Mesenchymal stem cell (in vitro differentiated cells and primary cell): ENCODE results near the gene RPTOR.
A peak's percentile ranks its signal among the peaks of the same experiment; 100 is the strongest.

ENCODE experiments used
- DNase-seq: peaks from one replicate; pipeline ENCODE4 v3.0.0-alpha.2; 2013
- H2AFZ ChIP-seq: one replicate; pipeline ENCODE4 v1.6.1; 2013; ENCODE audit warnings: low read depth, mild to moderate bottlenecking, control low read depth, inconsistent platforms, low read length, moderate library complexity
- H2AK5ac ChIP-seq: 2 replicates; pipeline ENCODE4 v1.6.1; 2013; ENCODE audit warnings: low read length, moderate library complexity, mild to moderate bottlenecking, inconsistent platforms; ENCODE audit not compliant: severe bottlenecking
- H2BK120ac ChIP-seq: one replicate; pipeline ENCODE4 v1.6.1; 2013; ENCODE audit warnings: low read depth, mild to moderate bottlenecking, inconsistent platforms, low read length, moderate library complexity
- H2BK12ac ChIP-seq, 2 experiments: one replicate each; pipeline ENCODE4 v1.6.1; 2013; ENCODE audit warnings: inconsistent platforms in 2 of 2, low read length in 2 of 2, mild to moderate bottlenecking in 2 of 2, moderate library complexity in 2 of 2, control low read depth in 1 of 2
- H2BK15ac ChIP-seq: one replicate; pipeline ENCODE4 v1.6.1; 2013; ENCODE audit warnings: mild to moderate bottlenecking, low read depth, inconsistent platforms; ENCODE audit not compliant: poor library complexity, severe bottlenecking
- H2BK5ac ChIP-seq: 2 replicates; pipeline ENCODE4 v1.6.1; 2013; ENCODE audit warnings: low read depth, mild to moderate bottlenecking, low read length, control low read depth, inconsistent platforms; ENCODE audit not compliant: poor library complexity, severe bottlenecking
- H3K14ac ChIP-seq, 2 experiments: one replicate each; pipeline ENCODE4 v1.6.1; 2013; ENCODE audit warnings: inconsistent platforms in 2 of 2, low read length in 2 of 2, control low read depth in 1 of 2, mild to moderate bottlenecking in 1 of 2, moderate library complexity in 1 of 2
- H3K18ac ChIP-seq, 2 experiments: one replicate each; pipeline ENCODE4 v1.6.1; 2013; ENCODE audit warnings: inconsistent platforms in 2 of 2, low read length in 2 of 2, control low read depth in 1 of 2, low read depth in 1 of 2, mild to moderate bottlenecking in 1 of 2
- H3K23ac ChIP-seq, 2 experiments: one replicate each; pipeline ENCODE4 v1.6.1; 2013; ENCODE audit warnings: inconsistent platforms in 2 of 2, low read length in 2 of 2, mild to moderate bottlenecking in 2 of 2, moderate library complexity in 2 of 2, control low read depth in 1 of 2
- H3K27ac ChIP-seq: 2 replicates; pipeline ENCODE4 v1.5.1; 2013; ENCODE audit warnings: mild to moderate bottlenecking, moderate library complexity, low read length, control low read depth, inconsistent platforms; ENCODE audit not compliant: poor library complexity, severe bottlenecking
- H3K27me3 ChIP-seq, 2 experiments: 2 replicates each; pipeline versions ENCODE4 v1.6.1 to v1.7.0; 2013; ENCODE audit warnings: low read length in 2 of 2, mild to moderate bottlenecking in 2 of 2, moderate library complexity in 2 of 2, control low read depth in 1 of 2, inconsistent platforms in 1 of 2; ENCODE audit not compliant: control insufficient read depth in 1 of 2, insufficient read depth in 1 of 2
- H3K36me3 ChIP-seq, 2 experiments: 2 replicates each; pipeline versions ENCODE4 v1.6.1 to v1.7.0; 2013; ENCODE audit warnings: low read length in 2 of 2, control low read depth in 1 of 2, inconsistent platforms in 1 of 2, low read depth in 1 of 2, mild to moderate bottlenecking in 1 of 2; ENCODE audit not compliant: insufficient read depth in 2 of 2, control insufficient read depth in 1 of 2
- H3K4ac ChIP-seq, 2 experiments: one replicate each; pipeline ENCODE4 v1.6.1; 2013; ENCODE audit warnings: inconsistent platforms in 2 of 2, low read length in 2 of 2, mild to moderate bottlenecking in 2 of 2, moderate library complexity in 2 of 2, control low read depth in 1 of 2, low read depth in 1 of 2
- H3K4me1 ChIP-seq: 2 replicates; pipeline ENCODE4 v1.6.1; 2013; ENCODE audit warnings: low read depth, low read length, control low read depth; ENCODE audit not compliant: control insufficient read depth, insufficient read depth
- H3K4me2 ChIP-seq: 2 replicates; pipeline ENCODE4 v1.6.1; 2013; ENCODE audit warnings: low read length, mild to moderate bottlenecking, inconsistent platforms; ENCODE audit not compliant: poor library complexity, severe bottlenecking
- H3K4me3 ChIP-seq, 2 experiments: 2 replicates each; pipeline versions ENCODE4 v1.5.1 to v1.7.0; 2013; ENCODE audit warnings: low read length in 2 of 2, mild to moderate bottlenecking in 2 of 2, control low read depth in 1 of 2, low read depth in 1 of 2; ENCODE audit not compliant: insufficient read depth in 1 of 2
- H3K79me1 ChIP-seq: replicated peaks from 2 replicates; pipeline ENCODE4 v1.6.1; 2013; ENCODE audit warnings: mild to moderate bottlenecking, control low read depth, low read length, inconsistent platforms; ENCODE audit not compliant: poor library complexity, severe bottlenecking
- H3K9ac ChIP-seq: 2 replicates; pipeline ENCODE4 v1.7.0; 2013; ENCODE audit warnings: mild to moderate bottlenecking, low read length, moderate library complexity
- H3K9me3 ChIP-seq: 2 replicates; pipeline ENCODE4 v1.7.0; 2013; ENCODE audit warnings: mild to moderate bottlenecking, low read length; ENCODE audit not compliant: control insufficient read depth
- H4K8ac ChIP-seq: one replicate; pipeline ENCODE4 v1.6.1; 2013; ENCODE audit warnings: inconsistent platforms, mild to moderate bottlenecking, low read length, moderate library complexity
- H4K91ac ChIP-seq: one replicate; pipeline ENCODE4 v1.6.1; 2013; ENCODE audit warnings: mild to moderate bottlenecking, low read length, inconsistent platforms
- WGBS: methylation state at CpG from one replicate; pipeline ENCODE4 v1.1.7; 2013; ENCODE audit warnings: mixed read lengths; 5-methylcytosine and 5-hydroxymethylcytosine counted together

Gene RPTOR

DNA sequence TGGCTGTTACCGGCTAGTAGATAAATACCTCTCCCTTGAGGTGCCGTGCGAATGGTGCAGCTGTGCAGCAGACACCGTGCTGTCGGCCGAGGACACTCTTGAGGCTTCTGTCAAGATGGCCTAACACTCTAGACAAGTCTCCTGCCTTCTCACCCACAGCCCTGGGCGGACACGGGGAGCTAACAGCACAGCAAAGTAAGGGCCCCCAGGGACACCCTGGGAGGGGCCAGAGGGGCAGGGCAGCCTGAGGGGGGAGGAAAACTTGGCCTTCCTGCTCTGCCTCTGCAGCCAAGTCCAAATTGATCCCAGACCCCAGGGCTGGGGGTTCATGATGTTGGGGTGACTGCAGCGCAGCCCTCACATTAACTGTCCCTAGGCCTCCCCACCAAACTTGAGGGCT, 210.2 kb downstream of the RPTOR start:
- Histone ChIP-seq H3K23ac (no peak overlapping the region), H3K79me1 (peaks cover 25% of the 10 kb centered on the region), H3K18ac (peak overlapping the region in 1 of 2 experiments; percentile 35), H2AFZ (no peak overlapping the region), H2AK5ac (no peak overlapping the region), H2BK5ac (no peak overlapping the region), H3K4me2 (no peak overlapping the region), H3K4ac (no peak overlapping the region), H3K4me1 (peaks cover 17% of the 10 kb centered on the region), H2BK12ac (peak overlapping the region in 1 of 2 experiments; percentile 26), H3K27ac (no peak overlapping the region), H3K9ac (no peak overlapping the region), H4K91ac (peak overlapping the region; percentile 34), H3K36me3 (peaks cover 35 to 41% of the 10 kb centered on the region in 2 experiments), H2BK15ac (no peak overlapping the region), H2BK120ac (no peak overlapping the region), H3K4me3 (no peak overlapping the region), H3K9me3 (no peaks in the 10 kb centered on the region), H3K14ac (no peak overlapping the region), H3K27me3 (no peaks in the 10 kb centered on the region), H4K8ac (no peak overlapping the region)
- DNase-seq: no peak
- 80% methylated on average over 8 of the region's 9 CpGs for WGBS

DNA sequence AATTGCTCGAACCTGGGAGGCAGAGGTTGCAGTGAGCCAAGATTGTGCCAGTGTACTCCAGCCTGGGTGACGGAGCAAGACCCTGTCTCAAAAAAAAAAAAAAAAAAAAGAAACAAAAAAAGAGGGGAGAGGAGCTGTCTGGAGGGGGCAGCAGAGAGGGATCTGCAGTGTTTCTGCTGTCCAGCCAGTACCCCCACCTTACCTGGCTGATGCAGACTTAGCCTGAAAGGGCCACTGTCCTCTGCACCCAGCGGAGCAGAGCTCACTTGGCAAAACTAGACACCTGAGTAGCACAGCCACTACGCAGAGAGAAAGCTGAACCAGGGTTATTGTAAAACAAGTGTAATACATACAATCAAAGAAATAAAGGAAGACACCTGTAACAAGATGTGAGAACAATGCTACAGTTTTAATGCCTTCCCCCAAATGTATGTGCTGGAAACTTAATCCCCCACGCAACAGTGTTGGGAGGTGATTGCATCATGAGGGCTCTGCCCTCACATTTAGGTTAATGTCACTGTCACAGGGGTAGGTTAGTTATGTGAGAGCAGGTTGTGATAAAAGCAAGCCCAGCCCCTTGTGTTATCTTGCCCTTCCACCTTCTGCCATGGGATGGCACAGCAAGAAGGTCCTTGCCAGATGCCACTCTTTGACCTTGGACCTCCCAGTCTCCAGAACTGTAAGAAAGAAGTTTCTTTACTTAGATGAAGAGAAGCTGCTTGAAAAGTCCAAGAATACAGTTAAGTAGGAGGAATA, 211.2 kb downstream of the RPTOR start:
- Histone ChIP-seq H2AK5ac (no peak overlapping the region), H3K27me3 (no peaks in the 10 kb centered on the region), H3K4me2 (no peak overlapping the region), H4K91ac (no peak overlapping the region), H2BK15ac (no peak overlapping the region), H3K9ac (no peak overlapping the region), H3K79me1 (peaks cover 27% of the 10 kb centered on the region), H2BK120ac (no peak overlapping the region), H2AFZ (no peak overlapping the region), H3K14ac (no peak overlapping the region), H4K8ac (no peak overlapping the region), H3K18ac (no peak overlapping the region), H3K23ac (no peak overlapping the region), H3K27ac (no peak overlapping the region), H3K4me1 (peaks cover 20% of the 10 kb centered on the region), H3K4me3 (no peak overlapping the region), H3K4ac (no peak overlapping the region), H3K9me3 (no peaks in the 10 kb centered on the region), H3K36me3 (peaks cover 31 to 41% of the 10 kb centered on the region in 2 experiments), H2BK12ac (peak overlapping the region in 1 of 2 experiments; percentile 12), H2BK5ac (no peak overlapping the region)
- WGBS: 100% methylated on average over 3 of the region's 5 CpGs
- DNase-seq: no peak

DNA sequence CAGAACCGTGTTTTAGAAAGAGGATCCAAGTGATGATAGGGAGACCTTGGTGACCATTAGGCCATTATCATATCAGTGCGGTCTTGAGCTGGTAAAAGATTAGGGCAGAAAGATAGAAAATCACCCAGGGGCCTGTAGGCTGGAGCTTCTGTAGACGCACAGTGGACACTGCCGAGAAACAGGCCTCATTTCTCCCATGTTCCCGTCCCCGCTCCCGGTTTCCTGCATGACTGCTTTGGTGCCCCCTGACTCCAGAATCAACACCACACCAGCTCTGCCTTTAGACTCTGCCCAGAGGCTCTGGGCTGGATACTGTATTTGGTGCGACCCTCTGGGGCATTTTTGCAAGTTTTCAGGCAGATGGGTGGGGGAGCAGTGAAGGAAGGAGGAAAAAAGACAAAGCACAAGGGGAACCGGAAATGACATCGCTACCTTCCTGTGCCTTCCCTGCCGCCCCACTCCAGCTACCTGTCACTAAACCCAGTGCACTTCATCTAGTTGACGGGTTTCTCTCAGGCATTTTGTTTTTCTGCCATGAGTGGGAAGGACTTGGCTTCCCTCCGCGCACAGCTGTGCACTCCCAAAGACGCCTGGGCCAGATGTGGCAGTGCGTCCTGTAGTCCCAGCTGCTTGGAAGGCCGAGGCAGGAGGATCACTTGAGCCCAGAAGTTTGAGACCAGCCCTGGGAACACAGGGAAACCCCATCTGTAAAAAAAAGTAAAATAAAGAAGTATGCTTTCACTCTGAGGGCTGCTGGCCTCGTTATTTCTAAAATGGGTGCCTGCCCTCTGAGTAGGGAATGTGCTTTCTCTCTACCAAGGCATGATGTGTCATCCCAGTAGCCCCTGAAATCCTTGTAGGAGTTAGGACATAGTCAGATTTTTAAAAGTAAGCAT, 214.1 kb downstream of the RPTOR start:
- peaks cover 26% of the 10 kb centered on the region for H3K79me1 ChIP-seq

DNA sequence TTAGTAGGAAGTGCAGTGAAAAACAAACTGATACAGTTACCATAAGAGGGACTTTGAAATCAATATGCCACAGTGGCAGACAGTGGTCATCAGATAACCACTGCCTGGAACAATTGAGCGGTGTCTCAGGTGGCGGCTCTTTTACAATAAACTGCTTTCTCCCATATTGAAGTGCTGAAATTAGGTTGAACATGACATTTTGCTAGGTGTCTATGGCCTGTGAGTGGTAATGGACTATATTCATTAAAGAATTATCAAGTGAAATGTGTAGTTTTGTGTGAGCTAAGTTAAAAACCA, 214.7 kb downstream of the RPTOR start:
- no peak overlapping the region for H4K8ac ChIP-seq
- DNase-seq: no peak
- H3K4me3 ChIP-seq: no peak overlapping the region
- no peak overlapping the region for H3K18ac ChIP-seq
- H4K91ac ChIP-seq: no peak overlapping the region
- H3K36me3 ChIP-seq: peaks cover 26 to 36% of the 10 kb centered on the region in 2 experiments
- H3K27me3 ChIP-seq: no peaks in the 10 kb centered on the region
- H3K4ac ChIP-seq: no peak overlapping the region
- no peak overlapping the region for H2AFZ ChIP-seq
- H2BK5ac ChIP-seq: no peak overlapping the region
- H3K27ac ChIP-seq: no peak overlapping the region
- H2AK5ac ChIP-seq: no peak overlapping the region
- peak overlapping the region; percentile 45 to 89 for H2BK12ac ChIP-seq
- no peaks in the 10 kb centered on the region for H3K9me3 ChIP-seq
- H3K14ac ChIP-seq: peak overlapping the region in 1 of 2 experiments; percentile 74
- H3K4me1 ChIP-seq: peaks cover 13% of the 10 kb centered on the region
- no peak overlapping the region for H2BK15ac ChIP-seq
- no peak overlapping the region for H2BK120ac ChIP-seq
- peaks cover 23% of the 10 kb centered on the region for H3K79me1 ChIP-seq
- WGBS: 100% methylated on average over 2 of the region's 2 CpGs
- peak overlapping the region; percentile 45 for H3K9ac ChIP-seq
- no peak overlapping the region for H3K4me2 ChIP-seq
- no peak overlapping the region for H3K23ac ChIP-seq

More for the DNA sequence above, 214.1 kb downstream of the RPTOR start:
- Histone ChIP-seq H3K36me3 (peaks cover 31 to 41% of the 10 kb centered on the region in 2 experiments), H4K8ac (peak overlapping the region; percentile 69), H2BK120ac (peak overlapping the region; percentile 54), H3K9me3 (no peaks in the 10 kb centered on the region), H2AK5ac (no peak overlapping the region), H3K4me2 (no peak overlapping the region), H3K4ac (peak overlapping the region; percentile 24 to 81), H3K18ac (peak overlapping the region; percentile 58 to 69), H3K4me1 (peaks cover 13% of the 10 kb centered on the region), H3K27me3 (no peaks in the 10 kb centered on the region), H4K91ac (peak overlapping the region; percentile 77), H3K14ac (peak overlapping the region; percentile 62 to 74), H3K4me3 (no peak overlapping the region), H2BK15ac (peak overlapping the region; percentile 89), H2AFZ (no peak overlapping the region), H3K9ac (peak overlapping the region; percentile 45), H2BK12ac (peak overlapping the region; percentile 76 to 89), H2BK5ac (no peak overlapping the region), H3K27ac (no peak overlapping the region), H3K23ac (no peak overlapping the region)
- WGBS: 89% methylated on average over 18 of the region's 18 CpGs
- DNase-seq: peak; percentile 70
